ENCODE results near the gene CLDN24. TPM values are rescaled to one million over a fixed set of nuclear protein-coding genes. Genes with fewer than 3 reads are reported as not detected.

Gene CLDN24
- polyA plus RNA-seq, 1 of the 3 experiments (the other 2 are of a cell fraction): not detected

DNA sequence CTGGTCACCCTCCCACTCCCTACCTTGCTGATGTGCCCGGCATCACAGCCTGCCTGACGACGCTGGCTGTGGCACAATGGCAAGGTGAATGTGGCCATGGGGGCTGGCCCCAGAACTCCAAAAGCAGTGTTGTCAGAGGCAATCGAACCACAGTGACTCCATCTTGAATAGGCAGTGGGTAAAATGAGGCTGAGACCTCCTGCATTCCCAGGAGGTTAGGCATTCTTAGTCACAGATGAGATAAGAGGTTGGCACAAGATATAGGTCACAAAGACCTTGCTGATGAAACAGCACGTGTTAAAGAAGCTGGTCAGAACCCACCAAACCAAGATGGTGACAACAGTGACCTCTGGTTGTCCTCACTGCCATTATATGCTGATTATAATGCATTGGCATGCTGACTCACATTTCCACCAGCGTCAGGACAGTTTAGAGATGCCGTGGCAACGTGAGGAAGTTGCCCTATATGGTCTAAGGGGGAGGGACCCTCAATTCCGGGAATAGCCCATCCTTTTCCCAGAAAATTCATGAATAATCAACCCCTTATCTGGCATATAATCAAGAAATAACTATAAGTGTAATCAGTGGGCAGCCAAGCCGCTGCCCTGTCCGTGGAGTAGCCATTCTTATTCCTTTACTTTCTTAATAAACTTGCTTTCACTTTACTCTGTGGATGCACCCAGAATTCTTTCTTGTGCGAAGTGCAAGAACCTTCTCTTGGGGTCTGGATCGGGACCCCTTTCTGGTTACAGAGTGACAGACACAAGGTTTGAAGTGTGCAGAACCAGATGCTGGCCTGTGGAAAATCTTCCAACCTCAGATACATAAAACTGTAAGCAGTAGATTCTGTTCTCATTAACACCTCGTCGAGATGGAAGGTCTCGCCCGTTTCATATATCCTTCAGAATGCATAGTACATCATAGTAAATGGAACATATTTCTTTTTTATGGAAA, 26.8 kb upstream of the CLDN24 start (continued):
- TF ChIP-seq, protein P1, sequence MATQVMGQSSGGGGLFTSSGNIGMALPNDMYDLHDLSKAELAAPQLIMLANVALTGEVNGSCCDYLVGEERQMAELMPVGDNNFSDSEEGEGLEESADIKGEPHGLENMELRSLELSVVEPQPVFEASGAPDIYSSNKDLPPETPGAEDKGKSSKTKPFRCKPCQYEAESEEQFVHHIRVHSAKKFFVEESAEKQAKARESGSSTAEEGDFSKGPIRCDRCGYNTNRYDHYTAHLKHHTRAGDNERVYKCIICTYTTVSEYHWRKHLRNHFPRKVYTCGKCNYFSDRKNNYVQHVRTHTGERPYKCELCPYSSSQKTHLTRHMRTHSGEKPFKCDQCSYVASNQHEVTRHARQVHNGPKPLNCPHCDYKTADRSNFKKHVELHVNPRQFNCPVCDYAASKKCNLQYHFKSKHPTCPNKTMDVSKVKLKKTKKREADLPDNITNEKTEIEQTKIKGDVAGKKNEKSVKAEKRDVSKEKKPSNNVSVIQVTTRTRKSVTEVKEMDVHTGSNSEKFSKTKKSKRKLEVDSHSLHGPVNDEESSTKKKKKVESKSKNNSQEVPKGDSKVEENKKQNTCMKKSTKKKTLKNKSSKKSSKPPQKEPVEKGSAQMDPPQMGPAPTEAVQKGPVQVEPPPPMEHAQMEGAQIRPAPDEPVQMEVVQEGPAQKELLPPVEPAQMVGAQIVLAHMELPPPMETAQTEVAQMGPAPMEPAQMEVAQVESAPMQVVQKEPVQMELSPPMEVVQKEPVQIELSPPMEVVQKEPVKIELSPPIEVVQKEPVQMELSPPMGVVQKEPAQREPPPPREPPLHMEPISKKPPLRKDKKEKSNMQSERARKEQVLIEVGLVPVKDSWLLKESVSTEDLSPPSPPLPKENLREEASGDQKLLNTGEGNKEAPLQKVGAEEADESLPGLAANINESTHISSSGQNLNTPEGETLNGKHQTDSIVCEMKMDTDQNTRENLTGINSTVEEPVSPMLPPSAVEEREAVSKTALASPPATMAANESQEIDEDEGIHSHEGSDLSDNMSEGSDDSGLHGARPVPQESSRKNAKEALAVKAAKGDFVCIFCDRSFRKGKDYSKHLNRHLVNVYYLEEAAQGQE (IDR thresholded peaks at IDR 0.05; ENCODE audit: low read depth, low read length): no peak
- TF ChIP-seq MEF2A (IDR thresholded peaks at IDR 0.05; ENCODE audit: borderline replicate concordance, low read depth) (peak; percentile 44; the same call in 1 of the 2 replicates), MXI1 (IDR thresholded peaks at IDR 0.05; ENCODE audit: low read depth, low read length) (no peak), RXRA (IDR thresholded peaks at IDR 0.05; ENCODE audit: borderline replicate concordance, low read depth) (peak; percentile 94)
- TF ChIP-seq, protein P2, sequence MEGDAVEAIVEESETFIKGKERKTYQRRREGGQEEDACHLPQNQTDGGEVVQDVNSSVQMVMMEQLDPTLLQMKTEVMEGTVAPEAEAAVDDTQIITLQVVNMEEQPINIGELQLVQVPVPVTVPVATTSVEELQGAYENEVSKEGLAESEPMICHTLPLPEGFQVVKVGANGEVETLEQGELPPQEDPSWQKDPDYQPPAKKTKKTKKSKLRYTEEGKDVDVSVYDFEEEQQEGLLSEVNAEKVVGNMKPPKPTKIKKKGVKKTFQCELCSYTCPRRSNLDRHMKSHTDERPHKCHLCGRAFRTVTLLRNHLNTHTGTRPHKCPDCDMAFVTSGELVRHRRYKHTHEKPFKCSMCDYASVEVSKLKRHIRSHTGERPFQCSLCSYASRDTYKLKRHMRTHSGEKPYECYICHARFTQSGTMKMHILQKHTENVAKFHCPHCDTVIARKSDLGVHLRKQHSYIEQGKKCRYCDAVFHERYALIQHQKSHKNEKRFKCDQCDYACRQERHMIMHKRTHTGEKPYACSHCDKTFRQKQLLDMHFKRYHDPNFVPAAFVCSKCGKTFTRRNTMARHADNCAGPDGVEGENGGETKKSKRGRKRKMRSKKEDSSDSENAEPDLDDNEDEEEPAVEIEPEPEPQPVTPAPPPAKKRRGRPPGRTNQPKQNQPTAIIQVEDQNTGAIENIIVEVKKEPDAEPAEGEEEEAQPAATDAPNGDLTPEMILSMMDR (IDR thresholded peaks at IDR 0.05): no peak

DNA sequence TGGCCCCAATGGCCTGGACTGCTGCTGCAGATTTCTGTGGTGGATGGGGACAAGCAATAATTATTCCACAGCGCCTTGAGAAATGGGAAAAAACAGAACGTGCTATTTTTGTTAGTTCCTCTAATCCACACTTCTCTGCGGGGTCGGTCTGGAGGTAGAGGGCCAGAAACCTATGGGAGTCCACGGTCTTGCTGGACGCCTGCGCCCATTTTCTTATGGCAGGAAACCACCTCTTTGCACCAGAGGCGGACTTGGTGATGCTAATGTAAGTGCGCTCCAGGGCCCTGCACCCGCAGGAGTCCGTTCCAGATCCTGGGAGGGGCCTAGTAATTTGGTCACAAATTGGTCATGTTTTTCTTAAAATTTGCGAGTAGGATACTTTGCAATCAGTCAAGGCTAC, 25.9 kb upstream of the CLDN24 start:
- CTCF ChIA-PET: no interaction called here
- H3K4me3 ChIP-seq (ENCODE audit: low read depth in 2 of 2, low read length in 1 of 2): no peak overlapping the region

More for the DNA sequence above, 25.9 kb upstream of the CLDN24 start:
- 88% methylated on average over 6 of the region's 12 CpGs for WGBS (ENCODE audit: low lambda C conversion rate)
- Histone ChIP-seq H3K27ac (ENCODE audit: low read depth in 2 of 2, low read length in 1 of 2) (peak overlapping the region in 1 of 2 experiments; percentile 67; a peak in 1 of 4 replicates), H3F3A (replicated peaks; ENCODE audit: insufficient read depth) (peaks cover 3% of the 10 kb centered on the region), H3K27me3 (ENCODE audit: insufficient read depth) (no peaks in the 10 kb centered on the region), H3K79me2 (ENCODE audit: insufficient read depth) (no peaks in the 10 kb centered on the region), H2AFZ (ENCODE audit: low read depth) (no peak overlapping the region), H3K4me1 (ENCODE audit: control insufficient read depth in 1 of 2, insufficient read depth in 2 of 2, low read depth in 1 of 2, low read length in 1 of 2) (peaks cover 2 to 4% of the 10 kb centered on the region in 2 experiments; a peak in 1 of 4 replicates), H3K9ac (no peak overlapping the region), H3K4me2 (no peak overlapping the region), H3K9me2 (no peaks in the 10 kb centered on the region), H3K9me3 (no peaks in the 10 kb centered on the region), H4K20me1 (ENCODE audit: insufficient read depth) (no peaks in the 10 kb centered on the region), H3K36me3 (replicated peaks in 1 of 2; ENCODE audit: control insufficient read depth in 1 of 2, insufficient read depth in 2 of 2, low read length in 1 of 2) (no peaks in the 10 kb centered on the region)
- DNase-seq: no peak
- POLR2A ChIA-PET: no interaction called here
- TF ChIP-seq TAF1 (IDR thresholded peaks at IDR 0.05; ENCODE audit: borderline replicate concordance, low read depth, low read length) (no peak), TCF12 (IDR thresholded peaks at IDR 0.05) (no peak), RAD21 (IDR thresholded peaks at IDR 0.05; ENCODE audit: low read length) (no peak), GATA2 (CRISPR knock-in tag; IDR thresholded peaks at IDR 0.05) (no peak), YY1 (IDR thresholded peaks at IDR 0.05; ENCODE audit: low read depth) (no peak), EZH2phosphoT487 (IDR thresholded peaks at IDR 0.05; ENCODE audit: borderline replicate concordance, low read depth) (no peak), POLR2AphosphoS5 (IDR thresholded peaks at IDR 0.05; ENCODE audit: low read depth, low read length) (no peak), NFIC (IDR thresholded peaks at IDR 0.05; ENCODE audit: borderline replicate concordance) (no peak)
- TF ChIP-seq, protein P3, sequence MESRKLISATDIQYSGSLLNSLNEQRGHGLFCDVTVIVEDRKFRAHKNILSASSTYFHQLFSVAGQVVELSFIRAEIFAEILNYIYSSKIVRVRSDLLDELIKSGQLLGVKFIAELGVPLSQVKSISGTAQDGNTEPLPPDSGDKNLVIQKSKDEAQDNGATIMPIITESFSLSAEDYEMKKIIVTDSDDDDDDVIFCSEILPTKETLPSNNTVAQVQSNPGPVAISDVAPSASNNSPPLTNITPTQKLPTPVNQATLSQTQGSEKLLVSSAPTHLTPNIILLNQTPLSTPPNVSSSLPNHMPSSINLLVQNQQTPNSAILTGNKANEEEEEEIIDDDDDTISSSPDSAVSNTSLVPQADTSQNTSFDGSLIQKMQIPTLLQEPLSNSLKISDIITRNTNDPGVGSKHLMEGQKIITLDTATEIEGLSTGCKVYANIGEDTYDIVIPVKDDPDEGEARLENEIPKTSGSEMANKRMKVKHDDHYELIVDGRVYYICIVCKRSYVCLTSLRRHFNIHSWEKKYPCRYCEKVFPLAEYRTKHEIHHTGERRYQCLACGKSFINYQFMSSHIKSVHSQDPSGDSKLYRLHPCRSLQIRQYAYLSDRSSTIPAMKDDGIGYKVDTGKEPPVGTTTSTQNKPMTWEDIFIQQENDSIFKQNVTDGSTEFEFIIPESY (IDR thresholded peaks at IDR 0.05; ENCODE audit: borderline replicate concordance, low read depth): no peak
- TF ChIP-seq, protein P4, sequence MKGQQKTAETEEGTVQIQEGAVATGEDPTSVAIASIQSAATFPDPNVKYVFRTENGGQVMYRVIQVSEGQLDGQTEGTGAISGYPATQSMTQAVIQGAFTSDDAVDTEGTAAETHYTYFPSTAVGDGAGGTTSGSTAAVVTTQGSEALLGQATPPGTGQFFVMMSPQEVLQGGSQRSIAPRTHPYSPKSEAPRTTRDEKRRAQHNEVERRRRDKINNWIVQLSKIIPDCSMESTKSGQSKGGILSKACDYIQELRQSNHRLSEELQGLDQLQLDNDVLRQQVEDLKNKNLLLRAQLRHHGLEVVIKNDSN (IDR thresholded peaks at IDR 0.05; ENCODE audit: borderline replicate concordance, low read depth): no peak
